ENCODE data around the gene SNX3. TPM values are rescaled to one million over a fixed set of nuclear protein-coding genes. Genes with fewer than 3 reads are reported as not detected.

Gene SNX3
- 173 and 183 TPM in 2 replicates for total RNA-seq

DNA sequence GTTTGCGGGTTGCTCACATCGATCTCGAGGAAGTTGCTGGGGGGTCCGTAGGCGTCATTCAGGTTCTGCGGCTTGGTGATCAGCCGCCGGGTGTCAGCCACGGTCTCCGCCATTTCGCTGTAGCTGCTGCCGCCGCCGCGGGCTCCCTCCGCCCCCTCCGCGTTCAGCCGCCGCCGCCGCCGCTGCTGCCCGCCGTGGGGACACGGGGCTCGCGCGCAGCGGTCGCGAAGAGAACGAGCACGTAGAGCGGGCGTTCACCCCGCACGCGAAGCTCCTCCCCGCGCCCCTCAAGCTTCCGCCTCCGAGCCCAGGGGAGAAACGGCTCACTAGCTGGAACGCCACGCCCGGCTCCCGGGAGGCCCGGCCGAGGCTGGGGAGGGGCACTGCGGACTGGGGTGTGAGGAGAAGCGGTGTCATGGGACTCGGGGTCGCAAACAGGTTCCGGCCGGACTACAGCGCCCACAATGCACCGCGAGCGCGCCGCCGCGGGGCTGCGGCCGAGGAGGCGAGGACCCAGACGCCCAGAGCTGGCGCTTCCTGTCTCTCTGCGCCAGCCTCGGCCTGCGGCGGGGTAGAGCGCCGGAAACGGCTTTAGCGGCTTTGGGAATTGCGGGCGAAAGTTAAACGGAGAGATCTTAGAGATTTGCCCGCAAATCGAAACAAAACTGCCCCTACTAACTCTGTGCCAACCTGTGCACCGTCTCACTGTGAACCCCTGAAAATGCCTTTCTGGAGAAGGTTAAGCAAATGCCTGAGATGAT, at the start of gene SNX3:
Gene SNX3 (minus strand): TSS at position 232 of the 761 bp plus-strand sequence. CDS start 119 bp downstream, at position 113.

GRCh38 chr6:108294727-108295625, 34.1 kb upstream of the SNX3 start, which contains the start of gene AFG1L:
TSS of gene AFG1L (plus strand) at chr6:108295054. CDS start at chr6:108295080, 26 bp downstream.

DNA sequence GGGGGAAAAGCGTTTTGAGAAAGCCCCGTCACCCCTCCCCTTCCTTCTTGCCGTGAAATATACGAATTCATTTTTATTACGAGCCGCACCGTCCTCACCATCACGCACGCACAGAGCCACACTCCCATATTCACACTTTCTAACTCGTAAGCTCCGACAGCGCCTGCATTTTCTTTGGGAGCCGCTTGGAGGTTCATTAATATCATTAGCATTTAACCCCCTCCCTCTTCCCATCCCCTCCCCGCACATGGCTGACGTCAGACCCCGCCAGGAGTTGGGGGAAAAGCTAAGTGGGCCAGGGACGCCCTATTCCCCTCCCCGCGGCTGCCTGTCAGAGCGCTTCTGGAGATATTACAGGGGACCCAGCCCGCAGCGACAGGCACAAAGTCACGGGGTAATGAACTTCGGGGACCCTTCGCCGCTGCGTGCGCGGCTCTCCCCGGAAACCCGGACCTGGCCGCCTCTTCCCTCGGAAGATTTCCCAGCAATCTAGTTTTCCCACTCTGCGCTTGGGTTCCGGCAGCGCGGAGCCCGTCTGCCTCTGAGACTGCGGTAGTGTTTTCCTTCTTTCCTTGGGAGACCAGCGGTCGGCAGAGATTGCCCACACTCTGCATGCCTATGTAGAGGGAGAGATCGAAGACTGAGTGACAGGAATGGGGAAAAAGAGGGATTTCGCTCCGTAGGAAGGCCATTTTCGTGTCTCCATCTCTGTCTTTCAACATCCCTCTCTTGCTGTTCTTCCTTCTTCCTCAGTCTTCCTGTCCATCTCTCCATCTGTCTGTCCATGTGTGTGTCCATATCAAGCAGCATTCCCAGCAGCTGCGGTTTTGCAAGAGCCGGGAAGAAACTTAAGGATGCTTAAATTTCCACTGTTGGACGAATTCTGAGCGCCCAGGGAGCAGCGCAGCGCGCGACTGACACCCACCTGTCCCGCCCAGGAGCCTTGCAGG, 94.9 kb downstream of the SNX3 start, which contains the start of gene NR2E1:
Gene NR2E1 (plus strand): TSS at position 309 of the 950 bp plus-strand sequence. CDS start 744 bp downstream, outside the sequence.

Other genes with a start within 250 kb of the SNX3 start
- 27.9 and 43.0 TPM in 2 replicates for gene OSTM1, start 186.3 kb downstream of the SNX3 start, total RNA-seq
- gene NR2E1, start 95.0 kb downstream of the SNX3 start, total RNA-seq: not detected in 2 replicates
- gene AFG1L, start 34.0 kb upstream of the SNX3 start, total RNA-seq: 2.9 TPM in 2 replicates